Glutamatergic neuron (in vitro differentiated cells): ENCODE measurements around the gene PGPEP1. TPM values are rescaled to one million over a fixed set of nuclear protein-coding genes. Genes with fewer than 3 reads are reported as not detected.
"Not testable (repeated sequence)": the region's sequence is repeated elsewhere in the genome, so short reads cannot be mapped to it uniquely, and the experiment has no call there.

Experiments
- DNase-seq: peaks from one replicate; pipeline ENCODE4 v3.0.0; 2022
- H3K27ac Mint-ChIP-seq: one replicate; pipeline ENCODE4 v1.8.0; 2020; ENCODE audit warnings: mild to moderate bottlenecking, mixed read lengths, inconsistent platforms; ENCODE audit not compliant: unreplicated experiment
- H3K27me3 Mint-ChIP-seq: one replicate; pipeline ENCODE4 v1.8.0; 2020; ENCODE audit warnings: mild to moderate bottlenecking, moderate library complexity, mixed read lengths, inconsistent platforms; ENCODE audit not compliant: unreplicated experiment
- H3K36me3 Mint-ChIP-seq: one replicate; pipeline ENCODE4 v1.8.0; 2020; ENCODE audit warnings: mild to moderate bottlenecking, mixed read lengths, inconsistent platforms; ENCODE audit not compliant: unreplicated experiment
- H3K4me1 Mint-ChIP-seq: one replicate; pipeline ENCODE4 v1.8.0; 2020; ENCODE audit warnings: mild to moderate bottlenecking, low read depth, mixed read lengths, inconsistent platforms; ENCODE audit not compliant: unreplicated experiment
- H3K4me3 Mint-ChIP-seq: one replicate; pipeline ENCODE4 v1.8.0; 2020; ENCODE audit warnings: mild to moderate bottlenecking, mixed read lengths, inconsistent platforms; ENCODE audit not compliant: unreplicated experiment
- H3K9me3 Mint-ChIP-seq: one replicate; pipeline ENCODE4 v1.8.0; 2020; ENCODE audit warnings: mild to moderate bottlenecking, moderate library complexity, mixed read lengths, inconsistent platforms; ENCODE audit not compliant: unreplicated experiment
- total RNA-seq: library from RNA; stranded (reverse); fragmentation: NEBNext Ultra II Directional; extraction: Animal tissue kit (Norgen Biotek cat#: 25700); gene quantifications from one replicate; pipeline ENCODE4 v1.2.1, GENCODE V29; 2021; ENCODE audit not compliant: unreplicated experiment
- TF ChIP-seq, protein P1 (sequence below): fragments of 200-600 bp; sonication (generic); IDR thresholded peaks from one replicate; pipeline ENCODE4 v1.5.0; 2021; ENCODE audit not compliant: partially characterized antibody, unreplicated experiment

PGPEP1 gene
- total RNA-seq, 1 donor from 2014 or later: 25.6 TPM

DNA sequence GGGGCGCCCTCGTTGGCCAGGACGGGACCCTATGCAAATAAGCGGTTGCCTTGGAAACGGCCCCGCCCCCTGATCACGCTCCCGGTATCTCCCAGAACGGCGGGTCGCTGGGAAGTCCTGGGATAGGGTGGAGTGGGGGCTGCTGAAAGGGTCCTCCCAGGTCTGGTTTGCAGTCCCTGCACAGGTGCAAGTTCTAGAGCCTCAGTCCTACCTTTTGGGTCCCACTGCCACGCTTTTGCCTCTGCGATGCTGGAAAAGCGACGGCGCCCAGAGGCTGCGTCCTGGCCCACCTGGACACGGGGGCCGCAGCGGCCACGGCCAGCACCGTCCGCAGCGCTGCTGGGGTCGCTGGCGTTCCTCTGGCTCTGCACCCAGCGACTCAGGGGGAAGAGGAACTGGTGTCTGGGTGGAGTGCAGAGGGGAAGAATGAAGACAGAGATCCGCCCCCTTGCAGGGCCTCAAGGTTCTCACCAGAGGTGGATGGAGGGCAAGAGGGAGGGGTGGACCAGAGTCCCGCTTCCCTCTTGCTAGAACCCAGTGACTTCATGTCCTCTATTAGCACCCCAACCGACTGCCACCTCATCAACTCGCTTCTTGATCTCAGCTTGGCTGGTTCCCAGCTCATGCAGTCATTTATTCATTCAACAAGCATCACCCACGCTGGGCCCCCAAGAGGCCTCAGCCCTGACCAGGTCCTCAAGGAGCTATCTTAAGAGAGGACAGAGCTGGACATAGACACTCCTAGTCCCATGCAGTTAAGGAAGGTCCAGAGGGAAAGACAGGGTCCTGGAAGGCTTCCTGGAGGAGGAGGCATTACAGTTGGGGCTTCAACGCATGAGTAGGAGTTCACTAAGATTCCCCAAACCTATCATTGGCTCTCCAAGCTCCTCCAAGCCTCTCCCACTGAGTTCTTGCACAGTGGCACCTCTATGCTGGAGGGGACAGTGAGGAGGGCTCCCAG, 57.1 kb downstream of the PGPEP1 start, which contains the start of gene LRRC25:
Gene LRRC25, minus strand, starts transcription at position 381 of the 961 bp plus-strand sequence. CDS start 659 bp downstream, outside the sequence.
- no peaks in the 10 kb centered on the region for H3K4me1 Mint-ChIP-seq
- TF ChIP-seq, protein P1, sequence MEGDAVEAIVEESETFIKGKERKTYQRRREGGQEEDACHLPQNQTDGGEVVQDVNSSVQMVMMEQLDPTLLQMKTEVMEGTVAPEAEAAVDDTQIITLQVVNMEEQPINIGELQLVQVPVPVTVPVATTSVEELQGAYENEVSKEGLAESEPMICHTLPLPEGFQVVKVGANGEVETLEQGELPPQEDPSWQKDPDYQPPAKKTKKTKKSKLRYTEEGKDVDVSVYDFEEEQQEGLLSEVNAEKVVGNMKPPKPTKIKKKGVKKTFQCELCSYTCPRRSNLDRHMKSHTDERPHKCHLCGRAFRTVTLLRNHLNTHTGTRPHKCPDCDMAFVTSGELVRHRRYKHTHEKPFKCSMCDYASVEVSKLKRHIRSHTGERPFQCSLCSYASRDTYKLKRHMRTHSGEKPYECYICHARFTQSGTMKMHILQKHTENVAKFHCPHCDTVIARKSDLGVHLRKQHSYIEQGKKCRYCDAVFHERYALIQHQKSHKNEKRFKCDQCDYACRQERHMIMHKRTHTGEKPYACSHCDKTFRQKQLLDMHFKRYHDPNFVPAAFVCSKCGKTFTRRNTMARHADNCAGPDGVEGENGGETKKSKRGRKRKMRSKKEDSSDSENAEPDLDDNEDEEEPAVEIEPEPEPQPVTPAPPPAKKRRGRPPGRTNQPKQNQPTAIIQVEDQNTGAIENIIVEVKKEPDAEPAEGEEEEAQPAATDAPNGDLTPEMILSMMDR: no peak
- peaks cover 5% of the 10 kb centered on the region for H3K27me3 Mint-ChIP-seq
- H3K9me3 Mint-ChIP-seq: no peaks in the 10 kb centered on the region
- no peak within 1 kb of the TSS for H3K27ac Mint-ChIP-seq
- peak; percentile 46 for DNase-seq
- no peaks in the 10 kb centered on the region for H3K36me3 Mint-ChIP-seq
- no peak within 1 kb of the TSS for H3K4me3 Mint-ChIP-seq

DNA sequence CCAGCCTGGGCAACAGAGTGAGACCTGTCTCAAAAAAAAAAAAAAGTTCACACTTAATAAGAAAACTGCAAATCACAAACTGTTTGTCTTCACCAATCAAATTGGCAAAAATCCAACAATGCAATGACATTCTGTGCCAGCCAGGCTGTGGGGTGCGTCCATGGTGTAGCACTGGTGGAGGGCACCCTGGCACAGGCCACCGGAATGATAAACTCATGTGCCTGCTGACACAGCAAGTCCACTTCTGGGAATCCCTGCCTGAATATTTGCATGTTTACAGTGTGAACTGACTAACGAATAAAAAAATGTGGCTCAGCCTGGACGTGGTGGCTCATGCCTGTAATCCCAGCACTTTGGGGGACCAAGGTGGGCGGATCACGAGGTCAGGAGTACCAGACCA, 58.6 kb downstream of the PGPEP1 start:
- no peak overlapping the region for H3K27ac Mint-ChIP-seq
- H3K4me1 Mint-ChIP-seq: no peaks in the 10 kb centered on the region
- TF ChIP-seq, protein P1: no peak
- H3K27me3 Mint-ChIP-seq: peaks cover 4% of the 10 kb centered on the region
- no peak for DNase-seq
- H3K4me3 Mint-ChIP-seq: no peak overlapping the region
- no peaks in the 10 kb centered on the region for H3K9me3 Mint-ChIP-seq
- H3K36me3 Mint-ChIP-seq: no peaks in the 10 kb centered on the region

DNA sequence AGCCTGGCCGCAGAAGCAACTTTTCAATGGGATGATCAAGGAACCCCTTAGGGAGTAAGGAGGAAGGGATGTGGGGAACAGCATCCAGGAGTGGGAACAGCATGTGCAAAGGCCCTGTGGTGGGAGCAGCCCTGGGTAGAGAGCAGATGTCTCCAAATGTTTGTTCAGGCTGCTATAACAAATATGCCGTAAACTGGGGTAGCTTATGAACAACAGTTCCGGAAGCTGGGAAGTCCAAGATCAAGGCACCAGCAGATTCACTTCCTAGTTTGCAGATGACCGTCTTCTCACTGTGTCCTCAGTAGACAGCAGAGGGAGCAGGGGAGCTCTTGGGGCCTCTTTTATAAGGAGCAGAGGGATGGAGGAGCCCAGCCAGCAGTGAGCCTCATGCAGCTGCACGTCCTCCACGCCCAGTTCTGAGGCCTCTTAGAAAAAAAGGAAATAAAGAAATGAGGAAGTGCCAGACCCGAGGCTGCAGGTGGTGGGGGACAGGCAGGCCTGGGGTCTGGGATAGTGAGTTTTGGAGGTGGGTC, 61.2 kb downstream of the PGPEP1 start:
- no peak overlapping the region for H3K27ac Mint-ChIP-seq

DNA sequence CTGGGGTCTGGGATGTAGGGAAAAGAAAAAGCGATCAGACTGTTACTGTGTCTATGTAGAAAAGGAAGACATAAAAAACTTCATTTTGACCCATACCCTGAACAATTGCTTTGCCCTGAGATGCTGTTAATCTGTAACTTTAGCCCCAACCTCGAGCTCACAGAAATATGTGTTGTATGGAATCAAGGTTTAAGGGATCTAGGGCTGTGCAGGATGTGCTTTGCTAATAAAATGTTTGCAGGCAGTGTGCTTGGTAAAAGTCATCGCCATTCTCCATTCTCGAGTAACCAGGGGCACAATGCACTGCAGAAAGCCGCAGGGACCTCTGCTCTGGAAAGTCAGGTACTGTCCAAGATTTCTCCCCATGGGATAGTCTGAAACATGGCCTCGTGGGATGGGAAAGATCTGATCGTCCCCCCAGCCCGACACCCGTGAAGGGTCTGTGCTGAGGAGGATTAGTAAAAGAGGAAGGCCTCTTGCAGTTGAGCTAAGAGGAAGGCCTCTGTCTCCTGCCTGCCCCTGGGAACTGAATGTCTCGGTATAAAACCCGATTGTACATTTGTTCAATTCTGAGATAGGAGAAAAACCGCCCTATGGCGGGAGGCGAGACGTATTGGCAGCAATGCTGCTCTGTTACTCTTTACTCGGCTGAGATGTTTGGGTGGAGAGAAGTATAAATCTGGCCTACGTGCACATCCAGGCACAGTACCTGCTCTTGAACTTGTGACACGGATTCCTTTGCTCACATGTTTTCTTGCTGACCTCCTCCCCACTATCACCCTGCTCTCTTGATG, 62.3 kb downstream of the PGPEP1 start:
- H3K27ac Mint-ChIP-seq, H3K4me3 Mint-ChIP-seq, DNase-seq, H3K4me1 Mint-ChIP-seq, H3K36me3 Mint-ChIP-seq, H3K9me3 Mint-ChIP-seq, H3K27me3 Mint-ChIP-seq: not testable (repeated sequence)

More for the DNA sequence above, 61.2 kb downstream of the PGPEP1 start:
- Mint-ChIP-seq H3K36me3 (no peaks in the 10 kb centered on the region), H3K4me1 (no peaks in the 10 kb centered on the region), H3K4me3 (no peak overlapping the region), H3K27me3 (peaks cover 4% of the 10 kb centered on the region), H3K9me3 (no peaks in the 10 kb centered on the region)
- TF ChIP-seq, protein P1: no peak
- DNase-seq: no peak

DNA sequence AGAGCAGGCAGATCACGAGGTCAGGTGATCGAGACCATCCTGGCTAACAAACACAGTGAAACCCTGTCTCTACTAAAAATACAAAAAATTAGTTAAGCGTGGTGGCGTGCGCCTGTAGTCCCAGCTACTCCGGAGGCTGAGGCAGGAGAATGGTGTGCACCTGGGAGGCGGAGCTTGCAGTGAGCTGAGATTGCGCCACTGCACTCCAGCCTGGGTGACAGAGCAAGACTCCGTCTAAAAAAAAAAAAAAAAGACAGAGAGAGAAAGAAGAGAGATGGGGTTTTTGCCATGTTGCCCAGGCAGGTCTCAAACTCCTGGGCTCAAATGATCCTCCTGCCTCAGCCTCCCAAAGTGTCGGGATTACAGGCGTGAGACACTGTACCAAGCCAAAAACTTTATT, 65.4 kb downstream of the PGPEP1 start:
- not testable (repeated sequence) for H3K9me3 Mint-ChIP-seq, H3K4me1 Mint-ChIP-seq, H3K27ac Mint-ChIP-seq, H3K4me3 Mint-ChIP-seq, H3K36me3 Mint-ChIP-seq, H3K27me3 Mint-ChIP-seq, DNase-seq
